ENCODE data around the gene L3MBTL4.
"Not testable (repeated sequence)": the region's sequence is repeated elsewhere in the genome, so short reads cannot be mapped to it uniquely, and the experiment has no call there.

L3MBTL4 gene

DNA sequence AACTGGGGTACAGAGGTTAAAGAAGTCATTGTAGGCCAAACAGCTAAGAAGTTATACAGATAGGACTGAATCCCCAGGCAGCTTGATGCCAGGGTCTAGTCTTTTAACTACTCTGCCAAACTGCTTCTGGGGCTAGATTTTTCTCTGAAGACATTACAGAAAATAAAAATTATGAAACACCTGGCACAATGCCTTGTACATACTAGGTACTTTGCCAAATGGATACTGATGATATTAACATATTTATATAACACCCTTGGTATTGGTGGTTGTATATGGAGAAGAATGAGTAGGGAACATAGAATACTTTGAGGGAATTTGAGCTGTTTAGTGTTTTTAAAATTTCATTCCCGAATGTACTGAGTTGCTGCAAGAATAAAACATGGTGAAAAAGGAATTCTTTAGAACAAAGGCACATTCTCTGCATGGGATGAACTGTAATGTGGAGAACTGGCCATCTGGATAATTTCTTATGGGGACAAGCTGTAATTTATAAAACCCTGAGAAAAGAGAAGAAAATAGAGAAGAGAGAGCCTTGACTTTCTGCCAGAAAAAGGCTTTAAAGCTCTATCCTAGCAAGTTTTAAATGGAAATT, 308.5 kb downstream of the L3MBTL4 start:
- no peak for DNase-seq (ENCODE audit: low spot score)

DNA sequence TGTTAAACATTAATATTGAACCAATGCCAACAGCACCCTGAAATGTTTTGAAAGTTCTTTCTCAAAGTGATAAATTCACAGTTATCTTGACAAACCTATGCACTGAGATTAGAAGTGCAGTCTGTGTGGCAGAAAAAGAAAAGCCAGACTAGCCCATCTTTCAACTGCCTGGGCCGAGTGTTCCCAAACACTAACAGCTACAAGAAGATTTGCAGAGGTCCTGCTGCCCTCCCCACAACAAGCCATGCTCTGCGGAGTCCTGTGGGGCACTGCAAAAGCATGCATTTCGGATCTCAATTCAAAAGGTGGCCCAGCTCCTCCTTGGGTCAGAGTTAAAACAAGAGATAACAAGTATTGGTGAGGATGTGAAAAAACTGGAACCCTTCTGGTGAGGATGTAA, 311.0 kb downstream of the L3MBTL4 start:
- no peak for DNase-seq (ENCODE audit: low spot score)

DNA sequence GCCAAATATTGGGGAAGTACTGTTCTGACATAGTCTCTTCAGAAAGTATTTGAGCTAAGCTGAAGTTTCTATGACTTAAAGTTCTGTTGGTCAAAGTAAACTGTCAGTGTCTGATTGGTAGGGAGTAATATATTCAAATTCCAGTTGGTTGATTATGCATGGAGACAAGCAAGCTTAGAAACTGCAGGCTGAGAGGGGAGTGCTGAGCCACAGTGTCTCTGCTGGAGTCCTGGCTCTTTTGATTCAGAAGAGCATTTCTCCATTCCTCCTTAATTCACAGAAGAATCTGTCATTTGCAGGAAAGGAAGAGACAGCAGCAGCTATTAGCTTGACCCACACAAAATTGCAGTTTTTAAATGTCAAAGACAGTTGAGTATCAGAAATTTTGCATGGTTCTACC, 318.0 kb downstream of the L3MBTL4 start:
- no peak for DNase-seq (ENCODE audit: low spot score)

DNA sequence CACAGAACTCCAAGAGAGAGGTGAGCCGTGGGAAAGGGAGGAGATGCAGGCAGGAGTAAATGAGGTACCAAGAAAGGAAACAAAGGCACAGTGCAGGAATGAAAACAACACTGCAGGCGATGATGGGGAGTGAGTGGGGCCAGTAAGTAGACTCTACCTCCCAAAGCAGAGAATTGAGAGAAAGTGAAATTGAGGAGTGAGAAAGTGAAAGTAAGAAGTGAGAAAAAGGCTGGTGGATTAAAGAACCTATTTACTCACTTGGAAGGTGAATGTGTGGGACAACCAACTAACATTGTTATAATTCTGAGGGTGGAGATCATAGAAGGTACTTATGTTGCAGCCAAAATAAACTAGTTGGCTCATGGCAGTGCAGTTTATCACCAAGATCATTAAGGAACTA, 326.3 kb downstream of the L3MBTL4 start:
- DNase-seq (ENCODE audit: low spot score) = no peak

DNA sequence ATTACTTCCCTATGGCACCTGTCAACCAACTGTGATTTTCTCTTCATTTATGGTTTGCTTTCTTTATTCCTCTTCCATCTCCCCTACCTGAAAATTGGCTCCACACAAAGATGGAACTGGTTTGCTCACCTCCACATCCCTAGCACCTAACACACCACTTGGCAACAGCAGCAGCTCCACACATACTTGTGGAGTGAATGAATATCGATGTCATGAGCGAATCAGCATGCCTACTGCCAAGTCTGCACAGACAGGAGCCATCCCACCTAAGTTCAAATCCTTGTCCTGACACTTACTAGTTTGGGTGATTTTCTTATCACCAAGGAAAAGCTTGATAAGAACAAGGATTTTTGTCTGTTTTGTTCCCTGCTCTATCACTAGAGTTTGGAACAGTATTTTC, 328.0 kb downstream of the L3MBTL4 start:
- DNase-seq (ENCODE audit: low spot score) = no peak

DNA sequence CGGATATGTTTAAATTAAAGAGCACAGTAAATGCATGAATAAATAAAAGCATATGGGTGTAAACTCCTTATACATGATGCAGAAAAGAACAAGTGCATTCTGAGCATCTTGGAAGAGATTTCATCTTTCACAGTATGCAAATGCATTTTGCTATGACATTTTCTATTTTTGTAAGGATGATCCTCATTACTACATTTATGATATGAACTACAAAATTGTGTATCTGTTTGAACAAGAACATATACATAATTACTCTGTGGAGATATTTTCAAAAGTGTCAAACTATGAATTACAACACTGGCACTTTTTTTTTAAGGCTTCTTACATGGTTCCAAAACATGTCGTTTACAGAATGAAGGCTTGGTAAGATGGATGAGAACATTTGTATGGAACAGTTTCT, 335.3 kb downstream of the L3MBTL4 start:
- no peak for DNase-seq (ENCODE audit: low spot score)

DNA sequence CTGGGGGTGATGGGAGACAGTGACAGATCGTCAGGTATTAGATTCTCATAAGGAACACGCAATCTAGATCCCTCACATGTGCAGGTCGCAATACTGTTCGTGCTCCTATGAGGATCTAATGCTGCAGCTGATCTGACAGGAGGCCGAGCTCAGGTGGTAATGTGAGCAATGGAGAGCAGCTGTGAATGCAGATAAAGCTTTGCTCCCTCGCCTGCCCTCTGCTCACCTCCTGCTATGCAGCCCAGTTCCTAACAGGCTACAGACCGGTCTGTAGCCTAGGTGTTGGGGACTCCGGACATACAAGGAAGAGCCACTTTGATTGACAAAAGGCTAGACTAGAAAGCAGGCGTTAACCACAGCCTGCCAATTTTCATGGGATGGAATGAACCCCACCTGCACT, 335.8 kb downstream of the L3MBTL4 start:
- DNase-seq (ENCODE audit: low spot score) = no peak

DNA sequence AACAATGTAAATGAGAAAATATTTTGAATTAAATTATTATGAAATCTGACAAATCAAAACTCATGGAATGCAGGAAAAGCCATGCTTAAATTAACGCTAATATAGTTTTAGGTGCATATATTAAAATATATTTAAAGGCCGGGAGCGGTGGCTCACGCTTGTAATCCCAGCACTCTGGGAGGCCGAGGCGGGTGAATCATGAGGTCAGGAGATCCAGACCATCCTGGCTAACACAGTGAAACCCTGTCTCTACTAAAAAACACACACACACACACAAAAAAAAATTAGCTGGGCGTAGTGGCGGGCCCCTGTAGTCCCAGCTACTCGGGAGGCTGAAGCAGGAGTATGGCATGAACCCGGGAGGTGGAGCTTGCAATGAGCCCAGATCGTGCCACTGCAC, 342.3 kb downstream of the L3MBTL4 start:
- not testable (repeated sequence) for DNase-seq (ENCODE audit: low spot score)

DNA sequence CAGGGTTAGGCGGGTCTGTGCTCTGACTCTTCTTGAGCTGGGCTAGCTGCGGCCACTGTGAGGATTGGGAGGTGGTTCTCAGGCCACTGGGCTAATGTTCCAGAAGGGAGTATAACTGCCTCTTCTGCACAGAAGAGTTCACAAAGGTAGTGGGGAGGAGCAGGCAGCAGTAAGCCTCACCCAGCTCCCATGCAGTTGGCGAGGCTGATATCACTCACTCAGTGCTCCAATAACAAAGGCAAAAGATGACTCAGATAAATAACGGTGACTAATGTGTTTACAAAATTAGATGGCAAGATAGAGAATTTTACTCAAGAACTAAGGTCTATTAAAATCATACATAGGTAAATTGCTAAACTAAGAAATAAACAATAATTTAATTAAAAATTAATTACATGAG, 345.2 kb downstream of the L3MBTL4 start:
- no peak for DNase-seq (ENCODE audit: low spot score)

DNA sequence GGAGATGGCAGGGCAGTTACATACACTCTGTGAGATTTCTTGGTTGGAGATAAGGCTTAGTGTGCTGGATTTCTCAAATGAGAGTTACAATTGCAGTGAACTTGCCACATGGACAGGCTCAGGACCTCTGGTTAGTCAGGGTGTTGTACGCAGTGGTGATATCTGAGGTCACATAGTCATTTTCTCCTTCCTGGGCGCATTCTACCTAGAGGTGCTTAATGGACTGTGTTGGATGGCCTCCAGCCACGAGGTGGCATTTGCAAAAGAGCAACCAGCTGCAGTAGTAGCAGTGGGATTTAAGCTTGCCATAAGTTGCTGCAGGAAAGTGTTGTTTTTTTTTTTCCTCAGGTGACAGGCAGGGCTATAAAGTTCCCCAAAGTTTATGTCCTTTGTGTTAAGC, 345.6 kb downstream of the L3MBTL4 start:
- DNase-seq (ENCODE audit: low spot score) = no peak

DNA sequence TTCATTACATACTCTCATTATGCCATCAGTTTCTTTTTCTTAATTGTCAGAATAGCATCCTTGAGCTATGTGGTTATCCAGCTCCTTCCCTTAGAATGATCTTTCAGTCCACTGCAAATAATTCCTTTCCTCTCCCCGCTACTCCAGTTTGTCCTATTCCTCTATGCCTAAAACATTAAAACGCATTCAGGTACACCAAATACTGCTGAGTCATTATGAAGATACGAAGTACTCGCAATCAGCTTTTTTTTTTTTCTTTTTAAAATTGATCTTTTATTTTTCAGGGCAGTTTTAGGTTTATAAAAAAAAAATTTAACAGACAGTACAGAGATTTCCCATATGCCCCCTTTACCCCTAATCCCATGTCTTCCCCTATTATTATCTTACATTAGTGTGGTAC, 354.6 kb downstream of the L3MBTL4 start:
- no peak for DNase-seq (ENCODE audit: low spot score)

DNA sequence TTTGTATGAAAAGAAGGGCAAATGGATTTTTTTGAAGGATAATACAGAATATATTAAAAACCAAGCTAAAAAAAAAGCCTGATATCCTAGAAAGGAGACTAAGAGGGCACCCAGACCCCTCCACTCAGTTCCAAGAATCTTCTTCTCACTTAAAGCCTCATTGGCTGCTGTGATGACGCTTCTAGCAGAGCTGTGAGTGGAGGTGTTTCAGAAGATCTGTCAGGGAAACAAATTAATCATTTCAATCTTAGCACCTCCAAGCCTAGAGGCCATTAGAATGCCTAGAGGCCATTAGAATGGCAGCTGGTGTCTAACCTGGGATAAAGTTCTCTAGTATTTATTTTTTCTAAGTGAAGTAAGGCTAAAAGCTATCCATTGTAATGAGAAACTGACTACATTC, 355.2 kb downstream of the L3MBTL4 start:
- DNase-seq (ENCODE audit: low spot score) = no peak

DNA sequence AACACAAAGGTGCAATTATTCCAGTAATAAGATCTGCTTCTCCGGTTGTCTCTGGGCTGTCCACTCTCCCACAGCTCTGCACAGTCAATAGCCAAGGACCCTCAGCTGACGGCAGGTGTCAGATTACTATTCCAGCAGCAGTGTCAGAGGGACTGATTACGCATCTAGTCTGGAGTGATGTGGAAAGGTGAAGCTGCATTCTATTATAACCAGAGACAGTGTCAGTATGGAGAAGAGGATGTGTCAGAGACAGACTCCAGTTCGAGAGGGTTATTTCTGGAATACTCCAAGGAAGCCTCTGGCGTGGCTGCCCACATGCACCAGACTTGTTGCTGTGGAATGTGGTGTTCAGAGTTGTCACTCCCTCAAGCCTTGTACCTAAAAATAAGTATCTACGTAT, 355.8 kb downstream of the L3MBTL4 start:
- DNase-seq (ENCODE audit: low spot score) = peak; percentile 26

DNA sequence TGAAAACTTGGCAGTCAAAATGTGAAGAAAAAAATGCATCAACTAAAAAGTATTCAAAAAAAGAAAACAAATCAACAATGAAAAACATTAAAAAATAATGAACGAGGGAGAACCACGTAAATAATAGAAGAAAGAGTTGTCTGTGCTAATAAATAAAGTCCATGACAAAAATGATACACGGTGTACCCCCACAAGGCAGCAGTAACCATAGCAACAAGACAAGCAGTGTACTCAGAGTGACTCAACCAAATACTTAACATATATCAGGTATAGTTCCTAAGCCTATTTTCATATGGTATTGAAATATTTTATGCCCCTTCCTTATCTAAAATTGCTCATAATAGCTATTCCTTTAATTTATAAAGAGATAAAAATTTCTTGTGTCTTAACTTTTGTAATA, 357.1 kb downstream of the L3MBTL4 start:
- DNase-seq (ENCODE audit: low spot score) = no peak

DNA sequence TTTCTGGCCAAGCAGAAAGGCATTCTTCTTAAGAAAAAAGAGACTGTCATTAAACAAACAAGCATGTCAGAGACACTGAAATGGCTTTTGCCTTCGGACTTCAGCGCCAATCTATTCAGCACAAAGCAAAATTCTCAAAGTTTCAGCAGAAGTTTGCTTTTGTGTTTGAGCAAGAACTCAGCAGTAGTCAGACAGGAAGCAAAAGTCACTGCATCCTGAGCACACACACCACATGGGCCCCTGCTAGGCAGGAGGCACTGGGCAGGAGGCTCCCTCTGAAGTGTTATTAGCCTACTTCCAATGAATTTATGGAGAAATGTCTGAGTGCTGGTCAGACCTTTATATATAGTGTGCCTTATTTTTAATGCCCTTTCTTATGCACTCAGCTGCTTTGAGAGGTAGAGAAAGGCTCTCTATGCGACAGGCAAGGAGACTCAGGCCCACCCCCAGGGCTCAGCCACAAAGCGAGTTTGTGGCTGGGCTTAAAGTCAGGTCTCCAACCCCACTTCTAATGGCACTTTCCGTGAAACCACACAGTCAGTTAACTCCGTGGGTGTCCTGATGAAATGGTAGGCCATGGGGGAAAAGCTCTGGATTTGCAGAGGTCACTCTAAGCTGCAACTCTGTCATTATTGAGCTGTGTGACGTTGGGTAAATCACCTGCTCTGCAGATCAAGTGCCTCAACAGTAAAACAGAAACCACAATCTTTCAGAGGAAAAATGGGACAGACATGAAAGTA, 358.4 kb downstream of the L3MBTL4 start:
- DNase-seq (ENCODE audit: low spot score) = peak; percentile 42

DNA sequence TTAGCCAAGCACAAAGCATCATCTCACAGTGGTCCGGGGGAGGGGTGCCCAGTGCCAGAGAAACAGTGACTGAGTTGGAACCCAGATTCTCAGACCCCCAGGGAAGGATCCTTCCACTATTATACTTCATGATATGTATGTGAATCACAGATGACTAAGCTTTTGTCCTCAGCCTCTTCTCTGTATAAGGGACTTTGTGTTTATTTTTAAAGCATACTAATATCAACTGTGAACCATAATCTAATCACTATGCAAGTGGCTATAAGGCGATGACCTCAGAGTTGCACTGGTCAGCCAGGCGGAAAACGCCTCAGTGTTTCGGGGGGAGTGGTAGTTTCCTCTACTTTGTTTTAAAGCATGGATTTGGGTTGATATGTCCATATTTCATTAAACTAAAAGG, 359.0 kb downstream of the L3MBTL4 start:
- peak; percentile 39 for DNase-seq (ENCODE audit: low spot score)

DNA sequence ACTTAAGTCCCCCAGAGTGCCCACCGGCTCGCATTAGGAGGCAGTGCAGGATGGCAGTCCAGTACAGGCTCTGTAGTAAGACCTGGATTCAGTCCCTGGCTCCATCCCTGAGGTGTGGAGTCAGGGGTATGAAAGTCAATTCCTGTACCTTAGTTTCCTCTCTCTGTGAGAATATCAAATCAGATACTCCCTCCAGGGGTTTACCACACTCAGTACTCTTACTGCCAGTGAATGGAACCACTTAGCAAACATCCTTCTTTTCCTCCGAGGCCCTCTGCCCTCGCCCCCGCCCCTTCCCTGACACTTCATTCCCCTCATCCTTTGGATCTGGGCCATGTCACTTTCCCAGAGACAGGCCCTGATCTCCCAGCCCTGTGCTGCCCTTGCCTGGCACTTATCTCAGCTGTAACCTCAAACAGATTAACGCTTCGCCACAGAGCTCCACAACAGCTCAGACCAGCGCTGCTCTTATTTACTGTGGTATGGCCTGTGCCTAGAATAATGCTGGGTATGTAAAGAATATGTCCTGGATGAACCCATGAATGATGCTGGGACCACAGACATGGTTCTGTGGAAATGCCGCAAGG, 360.4 kb downstream of the L3MBTL4 start:
- no peak for DNase-seq (ENCODE audit: low spot score)

DNA sequence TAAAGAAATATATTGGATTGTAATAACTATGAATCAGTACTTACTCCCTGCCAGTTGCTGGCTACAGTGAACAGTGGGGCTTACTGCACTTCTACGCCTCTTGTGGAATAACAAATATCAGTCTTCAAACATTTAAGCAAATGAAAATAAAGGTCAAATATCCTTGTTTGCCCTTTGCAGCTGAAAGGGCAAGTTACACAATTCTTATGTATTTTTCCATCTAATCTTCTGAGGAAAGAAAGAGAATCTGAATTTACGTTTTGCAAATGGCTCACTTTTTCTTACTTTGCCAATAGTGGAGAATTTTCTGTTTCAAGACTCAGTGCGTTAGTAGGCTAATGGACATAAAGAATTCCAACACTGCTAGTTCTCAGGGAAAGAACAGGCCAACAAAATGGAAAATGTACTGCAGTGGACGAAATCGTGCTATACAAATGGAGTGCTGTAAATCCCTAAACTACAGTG, 362.2 kb downstream of the L3MBTL4 start:
- DNase-seq (ENCODE audit: low spot score) = no peak

DNA sequence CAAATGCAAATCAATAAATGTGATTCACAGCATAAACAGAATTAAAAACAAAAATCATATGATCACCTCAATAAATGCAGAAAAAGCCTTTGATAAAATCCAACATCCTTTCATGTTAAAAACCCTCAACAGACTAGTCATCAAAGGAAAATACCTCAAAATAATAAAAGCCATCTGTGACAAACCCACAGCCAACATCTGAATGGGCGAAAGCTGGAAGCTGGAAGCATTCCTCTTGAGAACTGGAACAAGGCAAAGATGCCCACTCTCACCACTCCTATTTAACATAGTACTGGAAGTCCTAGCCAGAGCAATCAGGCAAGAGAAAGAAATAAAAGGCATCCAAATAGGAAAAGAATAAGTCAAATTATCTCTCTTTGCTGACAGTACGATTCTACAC, 367.1 kb downstream of the L3MBTL4 start:
- not testable (repeated sequence) for DNase-seq (ENCODE audit: low spot score)

DNA sequence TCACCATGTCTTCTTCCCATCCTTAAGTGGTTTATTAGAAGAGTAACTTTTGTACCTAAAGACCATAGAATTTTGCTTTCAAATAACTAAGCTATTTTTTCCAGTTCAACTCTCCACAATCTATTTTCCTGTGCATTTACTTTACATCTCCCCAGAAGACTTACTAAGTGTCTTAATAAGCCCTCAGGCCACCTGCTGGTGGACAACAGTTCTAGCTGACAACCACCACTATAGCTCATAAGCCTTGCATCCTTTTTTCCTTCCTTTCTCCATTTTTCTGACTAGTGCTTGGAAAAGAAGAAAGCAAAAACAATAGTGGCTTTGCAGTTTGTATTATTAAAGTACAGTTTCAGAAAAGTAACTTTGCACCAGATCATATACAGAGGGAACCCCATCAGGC, 369.9 kb downstream of the L3MBTL4 start:
- DNase-seq (ENCODE audit: low spot score) = no peak

DNA sequence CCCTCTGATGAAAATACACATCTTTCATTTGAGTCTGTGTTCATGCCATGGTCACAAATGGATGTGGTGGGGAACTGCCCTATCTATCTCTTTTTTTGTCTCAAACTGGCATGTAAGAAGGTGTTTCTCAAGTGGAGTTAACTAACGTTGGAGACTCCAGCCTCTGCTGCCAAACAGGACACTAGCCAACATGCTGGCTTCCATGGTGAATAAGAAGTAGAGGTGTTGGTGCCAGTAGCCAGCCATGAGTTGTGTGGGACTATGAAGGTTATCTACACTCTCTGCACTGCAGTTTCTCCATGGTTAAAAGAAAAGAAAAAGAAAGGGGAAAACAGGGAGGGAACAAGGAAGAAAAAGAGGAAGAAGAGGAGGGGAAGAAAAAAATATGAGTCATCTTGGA, 370.4 kb downstream of the L3MBTL4 start:
- DNase-seq (ENCODE audit: low spot score) = no peak

DNA sequence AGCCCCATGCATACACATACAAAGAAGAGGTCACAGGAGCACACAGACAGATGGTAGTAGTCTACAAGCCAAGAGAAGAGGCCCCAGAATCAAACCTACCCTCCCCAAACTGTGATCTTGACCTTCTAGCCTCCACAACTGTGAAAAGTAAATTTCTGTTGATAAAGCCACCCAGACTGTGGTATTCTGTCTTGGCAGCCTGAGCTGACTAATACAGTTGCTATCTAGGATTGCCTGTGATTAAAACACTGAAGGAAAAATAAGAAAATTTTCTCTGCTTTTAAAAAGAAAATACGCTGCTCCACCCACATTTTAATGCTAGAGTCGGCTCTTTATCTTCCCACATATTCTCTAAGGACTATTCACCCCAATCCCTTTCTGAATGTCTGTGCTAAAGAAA, 375.7 kb downstream of the L3MBTL4 start:
- DNase-seq (ENCODE audit: low spot score) = no peak

DNA sequence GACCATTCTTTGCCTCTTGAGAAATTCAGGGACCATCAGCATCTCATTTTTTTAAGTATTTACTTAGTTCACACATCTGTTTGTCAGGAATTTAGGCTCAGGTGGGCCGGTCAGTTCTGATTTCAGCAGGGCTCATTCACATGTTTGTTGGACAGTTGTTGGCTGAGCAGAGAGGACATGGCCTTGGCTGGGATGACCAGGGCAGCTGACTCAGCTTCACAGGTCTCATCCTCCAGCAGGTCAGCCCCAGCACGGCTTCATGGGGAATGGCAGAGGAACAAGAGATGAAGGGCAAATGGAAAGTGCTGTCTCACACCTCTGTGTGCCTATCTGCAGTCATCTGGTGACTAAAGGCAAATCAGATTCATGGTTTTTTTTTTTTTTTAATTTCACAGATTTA, 383.3 kb downstream of the L3MBTL4 start:
- DNase-seq (ENCODE audit: low spot score) = no peak

DNA sequence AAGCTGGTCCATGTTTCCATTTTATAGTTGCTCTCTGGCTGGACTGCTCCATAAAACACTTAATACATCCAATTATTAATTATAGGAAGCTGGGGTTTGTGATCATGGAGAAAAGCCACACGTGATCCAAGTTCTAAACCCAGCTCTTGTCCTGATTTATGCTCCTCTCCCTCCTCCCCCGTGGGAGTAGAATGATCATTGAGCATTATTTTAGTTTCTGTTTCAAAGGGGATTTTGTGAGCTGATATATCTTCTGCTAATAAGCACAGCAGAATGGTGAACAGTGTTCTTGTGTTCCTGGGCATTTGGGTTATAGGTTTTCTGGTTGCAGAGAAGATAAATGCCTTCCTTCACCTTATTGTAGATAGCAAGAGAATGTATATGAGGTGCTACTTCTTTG, 383.7 kb downstream of the L3MBTL4 start:
- no peak for DNase-seq (ENCODE audit: low spot score)
